Activated CD4-positive, CD25-positive, alpha-beta regulatory T cell treated with anti-CD3 and anti-CD28 coated beads, Interleukin-2, amount 50 U/mL, for 24 hours (primary cell): Measurements from ENCODE around the gene MYPN.

Experiments used
- ATAC-seq, 2 donors: fragments of 150-1000 bp; cut with Tn5 transposase; one replicate each; pipeline ENCODE4 v1.10.0; 2021; ENCODE audit warnings: mild to moderate bottlenecking in 1 of 2, moderate library complexity in 1 of 2

The MYPN gene

GRCh38 chr10:68090586-68090985, 18.7 kb upstream of the MYPN start:
- ATAC-seq = no peak

GRCh38 chr10:68092512-68092911, 16.8 kb upstream of the MYPN start:
- ATAC-seq = no peak

GRCh38 chr10:68095153-68095552, 14.1 kb upstream of the MYPN start:
- no peak for ATAC-seq

GRCh38 chr10:68096913-68097516, 12.3 kb upstream of the MYPN start:
- ATAC-seq = no peak

DNA sequence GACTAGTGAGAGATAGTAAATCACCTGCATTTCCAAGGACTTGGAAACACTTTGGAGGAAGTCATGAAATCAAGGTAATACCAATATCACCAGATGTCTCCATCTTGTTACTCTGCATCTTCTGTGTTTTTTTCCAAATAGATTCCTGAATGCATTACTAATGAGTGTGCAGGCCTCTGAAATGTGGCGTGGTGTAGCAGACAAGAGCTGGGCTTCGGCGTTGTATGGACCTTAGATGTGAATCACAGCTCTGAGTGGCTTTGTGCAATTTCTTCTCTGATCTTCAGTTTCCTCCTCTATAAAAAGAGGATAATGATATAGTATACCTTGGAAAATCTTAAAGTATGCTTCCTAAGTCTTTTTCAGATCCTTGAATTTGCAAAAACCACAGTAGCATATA, 9.6 kb upstream of the MYPN start:
- ATAC-seq = no peak

- ATAC-seq = no peak
These were observed 8.2 kb upstream of the MYPN start for GRCh38 chr10:68101066-68101465.

- no peak for ATAC-seq
These were observed 5.9 kb upstream of the MYPN start for GRCh38 chr10:68103261-68103878.

DNA sequence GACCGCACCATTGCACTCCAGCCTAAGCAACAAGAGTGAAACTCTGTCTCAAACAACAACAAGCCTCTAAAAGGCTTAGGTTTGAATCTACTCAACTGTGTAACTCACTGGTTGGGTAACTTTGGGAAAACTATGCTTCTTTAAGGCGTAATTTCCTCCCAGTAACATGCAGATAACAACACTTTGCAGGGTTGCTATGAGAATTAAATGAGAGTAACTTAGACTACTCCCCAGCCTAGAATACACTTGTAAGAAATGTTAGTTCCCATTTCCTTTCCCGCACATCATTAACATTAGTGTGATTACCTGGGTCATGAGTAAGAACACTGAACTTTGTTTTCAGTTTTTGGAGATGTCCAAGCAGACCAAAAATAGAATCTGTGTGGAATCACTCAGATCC, 5.4 kb upstream of the MYPN start:
- ATAC-seq = no peak

GRCh38 chr10:68105820-68106219, 3.5 kb upstream of the MYPN start:
- ATAC-seq = no peak

- ATAC-seq = no peak
These were observed 2.6 kb upstream of the MYPN start for GRCh38 chr10:68106656-68107055.

- no peak for ATAC-seq
These were observed 1.6 kb upstream of the MYPN start for GRCh38 chr10:68107651-68108050.

DNA sequence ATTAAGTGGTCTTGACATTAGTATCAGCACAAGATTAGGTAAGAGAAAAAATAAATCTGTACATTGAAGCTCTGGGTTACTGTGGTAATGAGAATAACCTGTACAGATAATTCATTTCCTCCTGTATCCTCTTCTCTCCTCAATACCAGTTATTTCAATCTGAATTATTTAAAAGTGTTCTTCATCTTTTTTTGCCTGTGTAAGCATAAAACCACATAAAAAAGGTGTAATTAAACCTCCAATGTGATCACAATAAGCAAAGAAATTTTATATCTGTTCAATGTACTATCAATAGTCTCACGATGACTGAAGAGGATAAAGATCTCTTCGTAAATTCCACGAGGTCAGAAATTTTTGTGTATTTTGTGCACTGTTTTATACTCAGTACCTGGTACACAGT, 1.2 kb upstream of the MYPN start:
- no peak for ATAC-seq

DNA sequence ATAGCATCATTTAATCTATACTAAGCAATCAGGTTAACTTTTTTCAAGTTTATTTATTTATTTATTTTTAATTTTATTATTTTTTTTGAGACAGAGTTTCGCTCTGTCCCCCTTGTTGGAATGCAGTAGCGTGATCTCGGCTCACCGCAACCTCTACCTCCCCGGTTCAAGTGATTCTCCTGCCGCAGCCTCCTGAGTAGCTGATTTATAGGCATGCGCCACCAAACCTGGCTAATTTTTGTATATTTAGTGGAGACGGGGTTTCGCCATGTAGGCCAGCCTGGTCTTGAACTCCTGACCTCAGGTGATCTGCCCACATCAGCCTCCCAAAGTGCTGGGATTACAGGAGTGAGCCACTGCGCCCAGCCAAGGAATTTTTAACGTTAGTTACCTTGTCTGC, 635 bp upstream of the MYPN start:
- ATAC-seq = no peak

- ATAC-seq = no peak
These were observed 739 bp downstream of the MYPN start for GRCh38 chr10:68110027-68110426.

DNA sequence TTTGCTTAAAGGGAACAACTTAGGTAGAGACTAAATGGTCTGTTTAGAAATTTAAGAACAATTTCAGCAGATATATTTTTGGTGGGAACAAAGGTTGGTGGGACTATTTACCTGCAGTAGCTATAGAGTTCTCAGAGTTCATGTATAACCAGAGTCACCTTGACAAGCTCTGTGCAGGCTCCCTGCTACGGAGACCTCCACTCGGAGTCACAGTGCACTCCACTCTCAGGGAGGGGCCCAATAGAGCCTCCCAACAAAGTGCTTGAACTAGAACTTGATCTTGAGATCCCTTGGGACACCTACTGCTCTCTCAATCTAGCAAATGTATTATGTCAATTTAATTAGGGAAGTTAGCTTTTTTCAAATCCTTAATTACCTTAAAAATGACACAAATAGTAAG, 2.3 kb downstream of the MYPN start:
- no peak for ATAC-seq

GRCh38 chr10:68112837-68113236, 3.5 kb downstream of the MYPN start:
- no peak for ATAC-seq

DNA sequence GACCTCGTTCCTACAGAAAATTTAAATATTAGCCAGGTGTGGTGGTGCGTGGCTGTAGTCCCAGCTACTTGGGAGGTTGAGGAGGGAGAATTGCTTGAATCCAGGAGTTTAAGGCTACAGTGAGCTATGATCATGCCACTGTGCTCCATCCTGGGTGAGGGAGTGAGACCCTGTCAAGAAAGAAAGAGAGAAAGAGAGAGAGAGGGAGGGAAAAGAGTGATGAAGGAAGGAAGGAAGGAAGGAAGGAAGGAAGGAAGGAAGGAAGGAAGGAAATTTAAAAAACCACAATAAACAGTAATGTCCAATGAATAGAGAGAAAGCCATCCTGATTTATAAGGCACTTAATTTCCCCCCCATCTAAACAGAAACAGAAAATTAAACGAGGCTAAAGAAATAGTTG, 9.4 kb downstream of the MYPN start:
- ATAC-seq = no peak

GRCh38 chr10:68121020-68121743, 11.9 kb downstream of the MYPN start:
- ATAC-seq = no peak

DNA sequence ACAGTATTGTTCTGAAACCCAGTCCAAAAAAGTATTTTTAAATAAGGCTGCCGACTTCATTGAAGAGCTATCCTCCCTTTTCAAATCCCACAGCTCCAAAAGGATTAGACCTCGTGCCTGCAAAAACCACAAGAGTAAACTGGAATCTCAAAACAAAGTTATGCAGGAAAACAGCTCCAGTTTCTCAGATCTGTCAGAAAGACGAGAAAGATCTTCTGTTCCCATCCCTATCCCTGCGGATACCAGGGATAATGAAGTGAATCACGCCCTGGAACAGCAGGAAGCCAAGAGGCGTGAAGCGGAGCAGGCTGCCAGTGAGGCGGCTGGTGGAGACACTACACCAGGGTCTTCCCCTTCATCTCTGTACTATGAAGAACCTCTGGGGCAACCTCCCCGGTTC, 12.6 kb downstream of the MYPN start:
- ATAC-seq = no peak

GRCh38 chr10:68124718-68125117, 15.4 kb downstream of the MYPN start:
- no peak for ATAC-seq

DNA sequence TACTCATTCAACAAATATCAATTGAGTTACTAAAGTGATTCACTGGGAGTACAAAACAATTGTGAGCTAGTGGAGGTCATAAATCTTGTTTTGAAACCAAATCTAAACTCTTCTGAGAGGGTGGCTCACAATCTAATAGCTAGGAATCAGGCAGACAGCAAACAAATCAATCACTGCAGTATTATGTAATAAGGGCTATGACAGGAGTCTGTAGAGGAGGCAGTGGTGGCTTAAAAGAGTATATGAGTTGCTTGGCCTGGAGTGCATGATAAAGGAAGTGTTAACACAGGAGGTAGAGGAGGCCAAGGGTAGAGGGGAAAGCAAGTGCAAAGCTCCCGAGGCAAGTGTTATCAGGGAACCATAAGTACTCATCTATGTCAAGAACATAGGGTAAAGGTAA, 16.5 kb downstream of the MYPN start:
- ATAC-seq = no peak

GRCh38 chr10:68128015-68128414, 18.7 kb downstream of the MYPN start:
- no peak for ATAC-seq

GRCh38 chr10:68132391-68132790, 23.1 kb downstream of the MYPN start:
- ATAC-seq = no peak

DNA sequence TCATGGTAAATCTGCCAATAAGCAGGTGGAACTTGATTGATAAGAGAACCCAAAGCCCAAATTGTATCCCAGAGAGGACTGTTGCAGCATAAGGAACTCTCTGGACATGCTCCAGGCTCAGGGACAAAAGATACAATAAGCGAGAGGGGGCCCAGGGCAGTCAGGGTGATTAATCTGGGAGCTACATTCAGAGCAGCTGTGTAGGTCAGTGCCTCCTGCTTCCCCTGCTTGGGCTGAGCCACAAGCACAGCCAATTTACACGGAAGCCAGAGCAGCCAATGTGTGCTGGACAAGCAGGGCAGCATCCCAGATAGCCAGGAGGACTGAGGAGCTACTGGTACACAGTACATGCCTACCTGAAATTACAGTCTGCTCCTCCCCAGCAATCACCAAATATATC, 24.2 kb downstream of the MYPN start:
- no peak for ATAC-seq

DNA sequence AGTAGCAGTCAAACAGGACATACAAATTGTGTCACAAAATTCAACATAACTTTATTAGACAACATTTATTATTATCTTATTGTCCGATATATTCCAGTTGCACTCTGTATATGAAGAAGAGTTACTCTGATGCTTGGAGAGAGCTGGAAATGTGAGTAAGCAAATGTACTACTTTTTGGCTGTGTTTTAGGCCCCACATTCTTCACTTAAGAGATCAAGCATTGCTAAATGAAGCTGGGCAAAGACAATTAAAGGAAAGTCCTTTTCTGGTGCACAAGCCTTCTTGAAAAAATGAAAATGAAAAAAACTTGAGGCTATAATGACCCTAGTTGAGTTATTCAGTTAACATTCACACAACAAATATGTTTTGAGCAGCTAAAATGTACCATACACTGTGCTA, 26.1 kb downstream of the MYPN start:
- no peak for ATAC-seq
